GM23338 (cell line): ENCODE data around the gene MRS2. TPM values are rescaled to one million over a fixed set of nuclear protein-coding genes. Genes with fewer than 3 reads are reported as not detected.

Experiments used
- ATAC-seq: fragments of 200-7000 bp; cut with Tn5 transposase; 3 replicates; pipeline ENCODE4 v1.9.1; 2020
- DNase-seq: peaks from one replicate; pipeline ENCODE4 v3.0.0-alpha.2; 2015; ENCODE audit warnings: low spot score
- H2AFZ ChIP-seq: fragments of 200-600 bp; sonication (generic); 2 replicates; pipeline ENCODE4 v1.8.0; 2016; ENCODE audit warnings: antibody characterized with exemption, mild to moderate bottlenecking, moderate library complexity
- H3F3A ChIP-seq: fragments of 200-600 bp; sonication (generic); replicated peaks from 2 replicates; pipeline ENCODE4 v1.8.0; 2017; ENCODE audit warnings: antibody characterized with exemption, mixed run types, low read depth
- H3K27ac ChIP-seq: fragments of 200-600 bp; sonication (generic); 2 replicates; pipeline ENCODE4 v1.6.1; 2016; ENCODE audit warnings: low read depth
- H3K27me3 ChIP-seq: fragments of 200-600 bp; sonication (generic); 2 replicates; pipeline ENCODE4 v1.8.0; 2016; ENCODE audit warnings: mild to moderate bottlenecking, mixed run types, moderate library complexity; ENCODE audit not compliant: insufficient read depth
- H3K36me3 ChIP-seq: fragments of 200-600 bp; sonication (generic); 2 replicates; pipeline ENCODE4 v1.8.0; 2016; ENCODE audit warnings: mild to moderate bottlenecking; ENCODE audit not compliant: insufficient read depth
- H3K4me1 ChIP-seq: fragments of 200-600 bp; sonication (generic); 2 replicates; pipeline ENCODE4 v1.8.0; 2016; ENCODE audit warnings: mild to moderate bottlenecking, moderate library complexity; ENCODE audit not compliant: insufficient read depth
- H3K4me2 ChIP-seq: fragments of 200-600 bp; sonication (generic); 2 replicates; pipeline ENCODE4 v1.7.1; 2017; ENCODE audit warnings: mixed run types
- H3K4me3 ChIP-seq: fragments of 200-600 bp; sonication (generic); 2 replicates; pipeline ENCODE4 v1.6.1; 2016; ENCODE audit warnings: mixed run types
- H3K79me2 ChIP-seq: fragments of 200-600 bp; sonication (generic); replicated peaks from 2 replicates; pipeline ENCODE4 v1.8.0; 2017; ENCODE audit warnings: mild to moderate bottlenecking; ENCODE audit not compliant: insufficient read depth
- H3K9me2 ChIP-seq: fragments of 200-600 bp; sonication (generic); 2 replicates; pipeline ENCODE4 v1.8.0; 2017; ENCODE audit not compliant: insufficient read depth
- H4K20me1 ChIP-seq: fragments of 200-600 bp; sonication (generic); replicated peaks from 2 replicates; pipeline ENCODE4 v1.8.0; 2017; ENCODE audit warnings: mild to moderate bottlenecking; ENCODE audit not compliant: insufficient read depth
- H3K27ac Mint-ChIP-seq: 2 replicates; pipeline ENCODE4 v1.8.0; 2020; ENCODE audit warnings: inconsistent platforms, mild to moderate bottlenecking, moderate library complexity, mixed read lengths
- H3K27me3 Mint-ChIP-seq: 3 replicates; pipeline ENCODE4 v1.8.0; 2022; ENCODE audit warnings: low read depth, mild to moderate bottlenecking, moderate library complexity, mixed read lengths, inconsistent platforms; ENCODE audit not compliant: insufficient read depth, poor library complexity
- H3K36me3 Mint-ChIP-seq: 3 replicates; pipeline ENCODE4 v1.8.0; 2021; ENCODE audit warnings: low read depth, mild to moderate bottlenecking, inconsistent platforms, moderate library complexity, mixed read lengths
- H3K4me1 Mint-ChIP-seq: 3 replicates; pipeline ENCODE4 v1.8.0; 2020; ENCODE audit warnings: mild to moderate bottlenecking, inconsistent platforms, mixed read lengths
- H3K4me3 Mint-ChIP-seq: 3 replicates; pipeline ENCODE4 v1.8.0; 2021; ENCODE audit warnings: moderate library complexity, mild to moderate bottlenecking, inconsistent platforms, mixed read lengths
- H3K9me3 Mint-ChIP-seq: 3 replicates; pipeline ENCODE4 v1.8.0; 2020; ENCODE audit warnings: moderate library complexity, mild to moderate bottlenecking, inconsistent platforms, mixed read lengths
- EZH2 ChIP-seq: fragments of 200-600 bp; sonication (generic); IDR thresholded peaks from one replicate; pipeline ENCODE4 v1.8.0; 2017; ENCODE audit warnings: antibody characterized with exemption, mild to moderate bottlenecking, low read depth; ENCODE audit not compliant: unreplicated experiment
- JUNB ChIP-seq: IDR thresholded peaks from one replicate; pipeline ENCODE4 v1.6.1; 2016; ENCODE audit warnings: antibody characterized with exemption; ENCODE audit not compliant: unreplicated experiment
- NANOG ChIP-seq: IDR thresholded peaks from 2 replicates; pipeline ENCODE4 v1.6.1; 2016; ENCODE audit warnings: antibody characterized with exemption, borderline replicate concordance
- STAT1 ChIP-seq: IDR thresholded peaks from one replicate; pipeline ENCODE4 v1.6.1; 2016; ENCODE audit warnings: antibody characterized with exemption; ENCODE audit not compliant: unreplicated experiment
- polyA plus RNA-seq: library from polyadenylated mRNA; unstranded; fragments of >200 nt; fragmentation: Nextera tagmentation; extraction: Ambion mirVana; gene quantifications from 2 replicates; pipeline ENCODE4 v1.2.1, GENCODE V29; 2016
- total RNA-seq: library from RNA; depleted of rRNA; stranded (reverse); fragments of >200 nt; shearing (Covaris generic); gene quantifications from 2 replicates; pipeline ENCODE4 v1.2.3, GENCODE V29; 2014
- TF ChIP-seq, protein P1 (sequence below), 2 experiments: fragments of 200-600 bp in 1 of 2; sonication (generic) in 1 of 2; conservative IDR thresholded peaks; 2 replicates each; pipeline versions ENCODE4 v1.5.1 to v1.6.1; 2016 to 2017; ENCODE audit warnings: antibody characterized with exemption in 2 of 2, low read depth in 2 of 2, mild to moderate bottlenecking in 2 of 2, moderate library complexity in 1 of 2
- TF ChIP-seq, protein P2 (sequence below): fragments of 250-450 bp; sonication (Bioruptor Pico); IDR thresholded peaks from 2 replicates; pipeline ENCODE4 v1.5.0; 2020; ENCODE audit warnings: mild to moderate bottlenecking, moderate library complexity

The MRS2 gene
- total and polyA plus RNA-seq, 2 experiments from 2014 or later = 80.9 to 125 TPM

DNA sequence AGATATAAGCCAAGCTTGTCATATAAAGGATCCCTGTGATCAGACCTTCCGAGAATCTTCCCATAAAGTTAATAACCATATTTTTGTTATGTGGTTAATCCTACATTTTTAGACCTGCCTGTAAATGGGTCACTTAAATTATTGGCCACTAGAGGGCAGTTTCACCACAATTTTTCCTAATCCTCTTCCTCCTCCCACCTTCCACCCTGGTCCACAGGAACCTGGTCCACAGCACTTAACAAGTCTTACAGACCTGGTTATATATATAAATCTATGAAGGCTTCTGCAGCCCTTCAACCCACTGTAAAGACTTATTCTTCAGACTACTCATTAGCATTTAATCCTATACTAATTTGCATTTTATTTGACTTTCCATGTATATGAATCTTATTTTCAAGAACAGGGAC is 28.3 kb downstream of the MRS2 start:
- DNase-seq = peak; percentile 72
- Histone ChIP-seq H3K4me1 (no peaks in the 10 kb centered on the region), H3K36me3 (no peaks in the 10 kb centered on the region), H3K4me2 (no peak overlapping the region), H3K4me3 (no peak overlapping the region), H3F3A (0 out of 2 replicates have a peak, but pooled peaks cover under 1% of the 10 kb centered on the region), H3K9me2 (no peaks in the 10 kb centered on the region), H4K20me1 (no peaks in the 10 kb centered on the region), H3K27ac (no peak overlapping the region), H3K27me3 (no peaks in the 10 kb centered on the region), H2AFZ (no peak overlapping the region), H3K79me2 (no peaks in the 10 kb centered on the region)
- Mint-ChIP-seq H3K36me3 (peaks cover 16% of the 10 kb centered on the region; the same call in 2 of the 3 replicates), H3K9me3 (no peaks in the 10 kb centered on the region), H3K27ac (no peak overlapping the region), H3K4me1 (no peaks in the 10 kb centered on the region), H3K4me3 (no peak overlapping the region), H3K27me3 (peaks cover 4% of the 10 kb centered on the region)
- ATAC-seq = peak; percentile 57
- TF ChIP-seq, protein P1, sequence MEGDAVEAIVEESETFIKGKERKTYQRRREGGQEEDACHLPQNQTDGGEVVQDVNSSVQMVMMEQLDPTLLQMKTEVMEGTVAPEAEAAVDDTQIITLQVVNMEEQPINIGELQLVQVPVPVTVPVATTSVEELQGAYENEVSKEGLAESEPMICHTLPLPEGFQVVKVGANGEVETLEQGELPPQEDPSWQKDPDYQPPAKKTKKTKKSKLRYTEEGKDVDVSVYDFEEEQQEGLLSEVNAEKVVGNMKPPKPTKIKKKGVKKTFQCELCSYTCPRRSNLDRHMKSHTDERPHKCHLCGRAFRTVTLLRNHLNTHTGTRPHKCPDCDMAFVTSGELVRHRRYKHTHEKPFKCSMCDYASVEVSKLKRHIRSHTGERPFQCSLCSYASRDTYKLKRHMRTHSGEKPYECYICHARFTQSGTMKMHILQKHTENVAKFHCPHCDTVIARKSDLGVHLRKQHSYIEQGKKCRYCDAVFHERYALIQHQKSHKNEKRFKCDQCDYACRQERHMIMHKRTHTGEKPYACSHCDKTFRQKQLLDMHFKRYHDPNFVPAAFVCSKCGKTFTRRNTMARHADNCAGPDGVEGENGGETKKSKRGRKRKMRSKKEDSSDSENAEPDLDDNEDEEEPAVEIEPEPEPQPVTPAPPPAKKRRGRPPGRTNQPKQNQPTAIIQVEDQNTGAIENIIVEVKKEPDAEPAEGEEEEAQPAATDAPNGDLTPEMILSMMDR (conservative IDR thresholded peaks at IDR 0.05; ENCODE audit: low read depth in 2 of 2) = peak; percentile 73 to 85
- TF ChIP-seq JUNB = no peak
- TF ChIP-seq, protein P2, sequence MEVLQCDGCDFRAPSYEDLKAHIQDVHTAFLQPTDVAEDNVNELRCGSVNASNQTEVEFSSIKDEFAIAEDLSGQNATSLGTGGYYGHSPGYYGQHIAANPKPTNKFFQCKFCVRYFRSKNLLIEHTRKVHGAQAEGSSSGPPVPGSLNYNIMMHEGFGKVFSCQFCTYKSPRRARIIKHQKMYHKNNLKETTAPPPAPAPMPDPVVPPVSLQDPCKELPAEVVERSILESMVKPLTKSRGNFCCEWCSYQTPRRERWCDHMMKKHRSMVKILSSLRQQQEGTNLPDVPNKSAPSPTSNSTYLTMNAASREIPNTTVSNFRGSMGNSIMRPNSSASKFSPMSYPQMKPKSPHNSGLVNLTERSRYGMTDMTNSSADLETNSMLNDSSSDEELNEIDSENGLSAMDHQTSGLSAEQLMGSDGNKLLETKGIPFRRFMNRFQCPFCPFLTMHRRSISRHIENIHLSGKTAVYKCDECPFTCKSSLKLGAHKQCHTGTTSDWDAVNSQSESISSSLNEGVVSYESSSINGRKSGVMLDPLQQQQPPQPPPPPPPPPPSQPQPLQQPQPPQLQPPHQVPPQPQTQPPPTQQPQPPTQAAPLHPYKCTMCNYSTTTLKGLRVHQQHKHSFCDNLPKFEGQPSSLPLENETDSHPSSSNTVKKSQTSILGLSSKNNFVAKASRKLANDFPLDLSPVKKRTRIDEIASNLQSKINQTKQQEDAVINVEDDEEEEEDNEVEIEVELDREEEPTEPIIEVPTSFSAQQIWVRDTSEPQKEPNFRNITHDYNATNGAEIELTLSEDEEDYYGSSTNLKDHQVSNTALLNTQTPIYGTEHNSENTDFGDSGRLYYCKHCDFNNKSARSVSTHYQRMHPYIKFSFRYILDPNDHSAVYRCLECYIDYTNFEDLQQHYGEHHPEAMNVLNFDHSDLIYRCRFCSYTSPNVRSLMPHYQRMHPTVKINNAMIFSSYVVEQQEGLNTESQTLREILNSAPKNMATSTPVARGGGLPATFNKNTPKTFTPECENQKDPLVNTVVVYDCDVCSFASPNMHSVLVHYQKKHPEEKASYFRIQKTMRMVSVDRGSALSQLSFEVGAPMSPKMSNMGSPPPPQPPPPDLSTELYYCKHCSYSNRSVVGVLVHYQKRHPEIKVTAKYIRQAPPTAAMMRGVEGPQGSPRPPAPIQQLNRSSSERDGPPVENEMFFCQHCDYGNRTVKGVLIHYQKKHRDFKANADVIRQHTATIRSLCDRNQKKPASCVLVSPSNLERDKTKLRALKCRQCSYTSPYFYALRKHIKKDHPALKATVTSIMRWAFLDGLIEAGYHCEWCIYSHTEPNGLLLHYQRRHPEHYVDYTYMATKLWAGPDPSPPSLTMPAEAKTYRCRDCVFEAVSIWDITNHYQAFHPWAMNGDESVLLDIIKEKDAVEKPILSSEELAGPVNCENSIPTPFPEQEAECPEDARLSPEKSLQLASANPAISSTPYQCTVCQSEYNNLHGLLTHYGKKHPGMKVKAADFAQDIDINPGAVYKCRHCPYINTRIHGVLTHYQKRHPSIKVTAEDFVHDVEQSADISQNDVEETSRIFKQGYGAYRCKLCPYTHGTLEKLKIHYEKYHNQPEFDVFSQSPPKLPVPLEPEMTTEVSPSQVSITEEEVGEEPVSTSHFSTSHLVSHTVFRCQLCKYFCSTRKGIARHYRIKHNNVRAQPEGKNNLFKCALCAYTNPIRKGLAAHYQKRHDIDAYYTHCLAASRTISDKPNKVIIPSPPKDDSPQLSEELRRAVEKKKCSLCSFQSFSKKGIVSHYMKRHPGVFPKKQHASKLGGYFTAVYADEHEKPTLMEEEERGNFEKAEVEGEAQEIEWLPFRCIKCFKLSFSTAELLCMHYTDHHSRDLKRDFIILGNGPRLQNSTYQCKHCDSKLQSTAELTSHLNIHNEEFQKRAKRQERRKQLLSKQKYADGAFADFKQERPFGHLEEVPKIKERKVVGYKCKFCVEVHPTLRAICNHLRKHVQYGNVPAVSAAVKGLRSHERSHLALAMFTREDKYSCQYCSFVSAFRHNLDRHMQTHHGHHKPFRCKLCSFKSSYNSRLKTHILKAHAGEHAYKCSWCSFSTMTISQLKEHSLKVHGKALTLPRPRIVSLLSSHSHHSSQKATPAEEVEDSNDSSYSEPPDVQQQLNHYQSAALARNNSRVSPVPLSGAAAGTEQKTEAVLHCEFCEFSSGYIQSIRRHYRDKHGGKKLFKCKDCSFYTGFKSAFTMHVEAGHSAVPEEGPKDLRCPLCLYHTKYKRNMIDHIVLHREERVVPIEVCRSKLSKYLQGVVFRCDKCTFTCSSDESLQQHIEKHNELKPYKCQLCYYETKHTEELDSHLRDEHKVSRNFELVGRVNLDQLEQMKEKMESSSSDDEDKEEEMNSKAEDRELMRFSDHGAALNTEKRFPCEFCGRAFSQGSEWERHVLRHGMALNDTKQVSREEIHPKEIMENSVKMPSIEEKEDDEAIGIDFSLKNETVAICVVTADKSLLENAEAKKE (CRISPR knock-in tag) = no peak

DNA sequence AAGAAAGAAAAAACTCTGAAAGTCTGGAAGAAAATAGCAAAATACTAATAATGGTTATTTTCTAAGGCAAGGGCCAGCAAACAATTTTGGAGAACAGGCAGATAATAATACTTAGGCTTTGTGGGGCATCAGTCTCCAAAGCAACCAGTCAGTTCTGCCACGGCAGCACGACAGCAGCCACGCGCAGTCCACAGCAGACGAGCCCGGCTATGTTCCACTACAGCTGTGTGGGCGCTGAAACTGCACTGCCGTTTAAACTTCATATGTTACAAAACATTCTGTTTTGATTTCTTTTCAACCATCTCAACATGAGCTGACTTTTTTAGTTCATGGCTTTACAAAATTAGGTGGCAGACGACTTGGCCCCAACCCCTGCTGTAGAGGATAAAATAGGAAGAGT is 29.9 kb downstream of the MRS2 start:
- Mint-ChIP-seq H3K27ac (no peak overlapping the region), H3K9me3 (no peaks in the 10 kb centered on the region), H3K4me3 (no peak overlapping the region), H3K27me3 (peaks cover 4% of the 10 kb centered on the region), H3K36me3 (peaks cover 16% of the 10 kb centered on the region; the same call in 2 of the 3 replicates), H3K4me1 (no peaks in the 10 kb centered on the region)
- no peak overlapping the region for H3K4me2 ChIP-seq
- no peak for ATAC-seq
- H3F3A ChIP-seq = no peaks in the 10 kb centered on the region
- TF ChIP-seq NANOG = no peak
- TF ChIP-seq STAT1 = no peak
- no peak for TF ChIP-seq EZH2
- H3K36me3 ChIP-seq = no peaks in the 10 kb centered on the region
- H3K27ac ChIP-seq = no peak overlapping the region
- H4K20me1 ChIP-seq = no peaks in the 10 kb centered on the region
- no peaks in the 10 kb centered on the region for H3K79me2 ChIP-seq
- H2AFZ ChIP-seq = no peak overlapping the region
- no peaks in the 10 kb centered on the region for H3K9me2 ChIP-seq
- no peaks in the 10 kb centered on the region for H3K27me3 ChIP-seq
- no peak for DNase-seq
- no peak overlapping the region for H3K4me3 ChIP-seq
- H3K4me1 ChIP-seq = no peaks in the 10 kb centered on the region
